Glomerular visceral epithelial cell (primary cell): ENCODE results near the gene LCN12.
"Not testable (repeated sequence)": the region's sequence is repeated elsewhere in the genome, so short reads cannot be mapped to it uniquely, and the experiment has no call there.

ENCODE experiments used
- DNase-seq: peaks from one replicate; pipeline ENCODE4 v3.0.0-alpha.2; 2016; ENCODE audit errors: extremely low spot score

LCN12 gene

DNA sequence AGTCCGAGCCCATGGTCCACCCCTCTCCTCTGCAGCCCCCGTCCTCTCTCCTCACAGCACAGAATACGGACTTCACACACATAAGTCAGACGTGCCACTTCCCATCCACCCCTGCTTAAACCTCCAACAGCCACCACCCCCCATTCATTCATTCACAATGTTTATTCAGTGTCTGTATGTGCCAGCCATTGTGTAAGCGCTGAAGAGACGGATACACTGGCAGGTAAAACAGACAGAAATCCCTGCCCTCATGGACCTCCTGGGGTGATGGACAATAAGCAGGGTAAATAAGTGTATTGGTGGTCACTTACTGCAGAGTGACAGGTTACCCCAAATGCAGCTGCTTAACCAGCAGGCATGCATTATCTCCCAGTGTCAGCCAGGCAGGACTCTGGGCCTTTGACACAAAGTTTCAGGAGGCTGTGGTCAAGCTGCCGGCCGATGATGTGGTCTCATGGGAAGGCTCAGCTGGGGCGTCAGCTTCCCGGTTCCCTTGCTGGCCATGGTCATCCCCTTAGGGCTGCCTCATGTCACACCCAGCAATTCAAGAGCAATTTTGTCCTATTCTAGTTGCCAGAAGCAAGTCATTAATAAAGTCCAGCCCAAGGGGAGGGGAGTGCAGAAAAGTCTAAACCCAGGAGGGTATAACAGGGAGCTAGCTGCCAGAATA, 38.3 kb downstream of the LCN12 start:
- DNase-seq, result no peak

DNA sequence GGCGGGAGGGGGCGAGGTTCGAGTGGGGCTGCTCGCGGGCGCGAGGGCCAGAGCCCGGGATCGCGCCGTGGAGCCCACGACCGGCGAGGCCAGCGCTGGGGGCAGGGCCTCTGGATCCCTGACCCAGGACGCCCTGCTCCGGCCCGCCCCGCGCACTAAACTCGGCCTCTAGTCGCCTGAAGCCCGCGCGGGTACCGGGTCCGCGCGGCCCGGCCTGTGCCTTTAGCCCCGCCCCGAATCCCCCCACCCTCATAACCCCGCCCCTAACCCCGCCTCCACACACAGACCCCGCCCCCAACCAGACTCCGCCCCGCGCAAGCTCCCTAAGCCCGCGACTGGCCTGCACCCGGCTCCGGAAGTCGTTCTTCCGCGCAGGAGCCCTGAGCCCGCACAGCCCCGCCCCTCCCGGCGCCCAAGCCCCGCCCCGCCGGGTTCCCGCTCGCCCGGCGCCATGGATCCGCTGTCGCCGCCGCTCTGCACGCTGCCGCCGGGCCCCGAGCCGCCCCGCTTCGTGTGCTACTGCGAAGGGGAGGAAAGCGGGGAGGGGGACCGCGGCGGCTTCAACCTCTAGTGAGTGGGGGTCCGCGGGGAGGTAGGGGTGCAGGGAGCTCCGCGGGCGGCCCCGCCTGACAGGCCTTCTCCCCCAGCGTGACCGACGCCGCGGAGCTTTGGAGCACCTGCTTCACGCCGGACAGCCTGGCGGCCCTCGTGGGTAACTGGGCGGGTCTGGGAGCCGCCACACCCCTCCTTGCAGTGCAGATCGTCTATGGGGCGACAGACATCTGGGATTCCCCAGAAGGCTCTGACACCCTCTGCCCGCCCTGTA, 40.1 kb downstream of the LCN12 start, which contains the start of gene PAXX:
Gene PAXX (plus strand): TSS at position 430 of the 826 bp plus-strand sequence. CDS start 22 bp downstream, at position 452.
- peak; percentile 94 for DNase-seq

DNA sequence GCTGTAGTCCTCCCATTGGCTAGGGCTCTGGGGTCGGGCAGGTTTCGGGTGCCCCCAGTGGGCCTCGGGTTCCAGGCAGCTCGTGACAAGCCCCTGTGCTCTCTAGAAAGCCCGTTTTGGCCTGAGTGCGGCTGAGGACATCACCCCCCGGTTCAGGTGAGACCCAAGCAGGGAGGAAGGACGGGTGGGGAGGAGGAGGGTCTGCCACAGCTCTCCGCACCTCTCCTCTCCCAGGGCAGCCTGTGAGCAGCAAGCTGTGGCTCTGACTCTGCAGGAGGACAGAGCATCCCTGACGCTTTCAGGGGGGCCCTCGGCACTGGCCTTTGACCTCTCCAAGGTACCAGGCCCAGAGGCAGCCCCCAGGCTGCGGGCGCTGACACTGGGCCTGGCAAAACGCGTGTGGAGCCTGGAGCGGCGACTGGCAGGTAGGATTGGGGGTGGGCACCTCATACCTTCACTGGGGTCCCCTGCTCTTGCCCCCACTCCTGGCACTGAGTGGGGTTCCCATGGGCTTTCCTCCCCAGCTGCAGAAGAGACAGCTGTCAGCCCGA, 40.8 kb downstream of the LCN12 start:
- DNase-seq, result no peak

DNA sequence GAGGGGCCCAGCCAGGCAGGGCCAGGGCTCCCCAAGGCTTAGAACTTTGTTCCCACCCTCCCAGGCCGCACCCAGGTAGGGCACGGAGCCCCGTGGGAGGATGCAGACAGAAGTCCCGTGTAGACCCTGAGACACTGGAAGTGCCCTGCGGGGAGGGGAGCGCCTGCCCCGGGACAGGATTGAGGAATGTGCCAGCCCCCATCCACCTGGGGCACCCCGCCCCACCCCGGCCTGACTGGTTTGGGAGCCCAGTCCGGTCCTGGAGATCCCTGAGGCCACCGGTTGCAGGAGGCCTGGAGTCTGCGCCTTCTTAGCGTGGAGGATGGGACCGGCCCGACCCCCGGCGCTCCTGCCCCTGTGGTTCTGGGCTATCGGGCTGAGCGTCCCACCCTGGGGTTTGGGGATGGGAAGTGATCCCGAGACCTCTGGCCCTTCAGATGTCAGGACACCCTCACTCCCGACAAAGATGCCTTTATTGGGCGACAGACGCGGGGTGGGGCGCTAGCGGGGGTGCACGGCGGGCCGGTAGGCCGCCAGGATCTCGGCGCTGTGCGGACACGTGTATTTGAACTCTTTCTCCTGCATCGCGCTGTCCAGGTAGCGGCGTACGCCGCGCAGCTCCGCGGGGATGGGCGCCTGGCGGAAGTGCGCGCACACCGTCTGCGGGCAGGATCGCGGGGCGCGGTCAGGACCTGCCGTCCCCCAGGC, 42.3 kb downstream of the LCN12 start:
- no peak for DNase-seq

DNA sequence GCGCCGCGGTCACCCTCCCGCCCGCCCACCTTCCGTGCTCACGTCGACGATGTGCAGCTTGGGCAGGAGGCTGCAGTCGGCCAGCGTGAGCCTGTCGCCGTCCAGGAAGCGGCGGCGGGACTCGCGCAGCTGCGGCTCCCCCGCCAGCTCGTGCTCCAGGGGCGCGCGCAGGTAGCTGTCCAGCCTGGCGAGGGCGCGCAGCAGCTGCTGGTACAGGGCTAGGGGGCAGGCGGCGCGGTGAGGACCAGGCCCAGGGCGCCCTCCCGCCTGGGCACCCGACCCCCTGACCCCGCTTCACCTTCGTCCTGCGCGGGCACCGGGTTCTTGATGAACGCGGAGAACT, 42.8 kb downstream of the LCN12 start:
- no peak for DNase-seq

DNA sequence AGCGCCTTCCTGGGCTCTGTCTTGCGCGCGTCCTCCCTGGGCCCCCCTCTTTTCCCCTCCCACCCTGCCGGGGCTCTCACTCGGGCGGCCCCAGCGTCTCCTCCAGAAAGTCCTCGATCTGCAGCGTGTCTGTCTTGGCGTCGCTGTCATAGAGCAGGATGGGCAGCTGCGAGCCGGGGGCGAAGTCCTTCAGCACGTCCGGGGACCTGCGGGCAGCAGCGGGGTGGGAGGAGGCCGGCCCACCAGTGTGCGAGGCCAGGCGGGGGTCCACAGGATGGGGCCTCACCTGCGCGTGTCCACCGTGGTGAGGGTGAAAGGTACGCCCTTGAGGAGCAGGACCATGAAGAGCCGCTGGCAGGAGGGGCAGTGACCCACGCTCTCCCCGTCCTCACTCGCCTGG, 43.3 kb downstream of the LCN12 start:
- DNase-seq, result no peak

DNA sequence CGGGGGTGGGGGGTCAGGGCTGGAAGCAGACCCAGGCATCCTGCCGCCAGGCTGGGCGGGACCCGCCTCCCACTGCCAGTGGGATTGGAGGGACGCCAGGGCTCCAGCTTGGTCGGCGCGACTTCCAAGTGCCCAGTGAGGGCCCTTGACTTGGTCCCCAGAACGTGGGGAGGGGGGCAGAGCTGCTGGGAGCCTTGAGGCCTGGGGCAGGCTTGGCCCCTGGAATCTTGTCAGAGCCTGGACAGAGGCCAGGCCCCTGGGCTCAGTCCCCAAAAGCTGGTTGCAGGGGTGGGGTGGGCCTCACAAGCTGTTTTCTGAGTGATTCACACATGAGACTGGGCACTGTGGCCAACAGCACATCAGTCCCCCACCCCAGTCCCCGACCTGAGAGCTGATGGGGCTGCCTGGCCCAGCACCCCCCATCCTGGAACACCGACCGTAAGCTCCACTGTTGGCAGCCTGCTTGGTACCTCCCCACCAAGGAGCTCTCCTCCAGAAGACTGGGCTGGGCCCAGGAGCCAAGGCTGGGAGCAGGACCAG, 43.8 kb downstream of the LCN12 start:
- DNase-seq, result no peak

DNA sequence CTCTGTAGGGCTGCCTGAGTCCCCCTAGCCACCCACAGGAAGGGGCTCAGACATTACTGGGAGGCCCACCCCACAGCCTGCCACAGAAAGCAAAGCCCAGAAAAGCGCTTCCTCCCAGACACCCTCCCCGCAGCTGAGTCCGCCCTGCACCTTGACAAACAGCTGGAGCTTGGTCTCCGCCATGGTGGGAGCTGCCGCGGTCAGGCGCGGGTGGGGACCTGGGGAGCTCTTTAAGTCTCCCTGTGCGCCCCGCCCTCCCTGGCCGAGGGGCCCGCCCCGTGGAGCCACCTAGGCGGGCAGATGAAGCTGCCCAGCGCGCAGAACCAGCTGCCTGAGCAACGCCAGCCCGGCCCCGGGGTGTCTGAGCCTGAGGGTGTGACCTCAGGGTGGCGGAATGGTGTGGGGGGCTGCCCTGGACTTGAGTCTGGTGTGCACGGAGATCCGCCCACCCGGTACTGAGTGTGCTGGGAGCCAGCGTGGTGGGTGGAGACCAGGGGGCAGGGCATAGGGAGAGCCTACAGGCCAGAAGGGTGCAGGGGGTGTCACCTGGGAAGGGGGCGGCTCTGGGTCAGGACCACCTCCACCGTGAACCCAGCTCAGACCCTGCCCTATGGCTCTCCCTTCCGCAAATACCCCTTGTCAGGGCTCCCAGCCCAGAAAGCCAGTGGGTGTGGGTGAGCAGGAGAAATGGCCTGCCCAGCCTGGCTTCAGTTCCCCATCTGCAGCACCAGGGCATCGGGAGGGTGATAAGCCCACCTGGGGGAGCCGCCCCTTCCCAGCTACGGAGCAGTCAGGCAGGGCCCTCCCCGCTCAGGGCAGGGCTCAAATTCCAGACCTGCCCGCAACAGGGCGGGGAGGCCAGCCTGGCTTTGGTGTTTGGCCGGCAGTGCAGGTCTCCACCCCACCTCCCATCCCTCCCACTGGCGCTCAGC, 44.6 kb downstream of the LCN12 start, which contains the start of gene CLIC3:
Gene CLIC3 (minus strand): TSS at position 208 of the 932 bp plus-strand sequence. CDS start 25 bp downstream, at position 183.
- DNase-seq, result no peak

DNA sequence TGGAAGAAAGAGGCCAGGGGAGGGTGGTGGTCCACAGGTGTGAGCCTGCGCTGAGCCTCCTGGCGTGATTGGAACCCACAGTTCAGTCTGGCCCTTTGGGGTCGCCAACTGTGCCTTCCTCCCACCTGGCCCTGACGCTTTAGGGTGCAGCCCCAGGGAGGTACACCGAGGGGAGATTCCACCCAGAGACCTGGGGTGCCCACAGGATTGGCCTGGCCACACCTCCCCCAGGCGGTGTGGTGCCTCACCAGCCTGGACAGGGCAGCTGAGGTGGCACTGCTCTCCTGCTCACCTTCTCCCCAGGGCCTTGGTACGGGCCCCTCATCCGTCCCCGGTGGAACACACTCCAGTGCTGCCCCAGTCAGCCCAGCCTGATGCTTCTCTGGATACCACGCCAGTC, 45.3 kb downstream of the LCN12 start:
- DNase-seq, result no peak

DNA sequence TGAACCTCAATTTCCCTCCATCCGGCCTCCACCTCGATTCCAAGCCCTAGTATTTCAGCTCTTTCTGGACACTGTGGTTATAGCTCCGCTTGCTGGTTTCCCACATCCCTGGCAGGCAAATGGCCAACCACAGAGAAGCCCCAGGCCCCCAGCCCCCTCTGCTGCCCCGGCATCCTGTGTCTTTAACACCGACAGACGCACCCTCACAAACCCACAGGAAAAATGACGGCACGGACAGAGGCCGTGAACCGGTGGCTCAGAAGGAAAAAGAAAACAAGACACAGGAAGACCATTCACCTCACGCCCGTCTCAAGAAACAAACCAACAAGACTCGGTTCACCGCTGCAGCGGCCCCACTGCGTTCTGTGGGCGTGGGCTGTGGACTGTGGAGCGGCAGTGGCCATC, 45.8 kb downstream of the LCN12 start:
- peak; percentile 52 for DNase-seq

DNA sequence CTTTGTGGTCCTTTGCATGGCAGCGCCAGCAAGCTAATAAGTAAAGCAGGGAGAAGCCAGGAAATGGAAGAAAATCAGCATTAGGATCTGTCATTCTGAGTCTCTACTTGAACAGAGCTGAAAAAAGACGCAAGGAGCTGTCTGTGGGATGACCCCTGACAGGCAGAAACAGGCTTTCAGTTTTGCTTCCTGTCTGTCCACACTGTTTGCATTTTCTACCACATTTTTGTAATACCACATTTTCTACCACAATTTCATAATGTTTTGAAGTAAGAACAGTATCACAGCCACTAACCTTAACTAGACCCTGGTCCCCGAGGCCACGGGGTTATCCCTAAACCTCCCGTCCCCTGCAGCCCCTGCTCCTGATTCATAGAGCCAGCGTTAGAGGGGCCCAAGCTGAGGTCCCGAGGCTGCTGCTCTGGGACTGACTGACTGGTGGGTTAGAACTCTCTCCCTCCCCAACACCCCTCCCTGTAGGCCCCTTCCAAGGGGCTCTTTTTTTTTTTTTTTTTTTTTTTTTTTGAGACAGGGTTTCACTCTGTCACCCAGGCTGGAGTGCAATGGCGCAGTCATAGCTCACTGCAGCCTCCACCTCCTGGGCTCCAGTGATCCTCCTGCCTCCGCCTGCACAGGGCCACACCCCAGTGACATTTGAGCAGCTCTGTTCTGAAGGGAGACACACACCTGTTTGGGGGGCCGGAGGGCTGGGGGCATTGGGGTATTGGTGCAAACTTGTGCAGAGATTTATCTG, 48.3 kb downstream of the LCN12 start:
- DNase-seq, result no peak

DNA sequence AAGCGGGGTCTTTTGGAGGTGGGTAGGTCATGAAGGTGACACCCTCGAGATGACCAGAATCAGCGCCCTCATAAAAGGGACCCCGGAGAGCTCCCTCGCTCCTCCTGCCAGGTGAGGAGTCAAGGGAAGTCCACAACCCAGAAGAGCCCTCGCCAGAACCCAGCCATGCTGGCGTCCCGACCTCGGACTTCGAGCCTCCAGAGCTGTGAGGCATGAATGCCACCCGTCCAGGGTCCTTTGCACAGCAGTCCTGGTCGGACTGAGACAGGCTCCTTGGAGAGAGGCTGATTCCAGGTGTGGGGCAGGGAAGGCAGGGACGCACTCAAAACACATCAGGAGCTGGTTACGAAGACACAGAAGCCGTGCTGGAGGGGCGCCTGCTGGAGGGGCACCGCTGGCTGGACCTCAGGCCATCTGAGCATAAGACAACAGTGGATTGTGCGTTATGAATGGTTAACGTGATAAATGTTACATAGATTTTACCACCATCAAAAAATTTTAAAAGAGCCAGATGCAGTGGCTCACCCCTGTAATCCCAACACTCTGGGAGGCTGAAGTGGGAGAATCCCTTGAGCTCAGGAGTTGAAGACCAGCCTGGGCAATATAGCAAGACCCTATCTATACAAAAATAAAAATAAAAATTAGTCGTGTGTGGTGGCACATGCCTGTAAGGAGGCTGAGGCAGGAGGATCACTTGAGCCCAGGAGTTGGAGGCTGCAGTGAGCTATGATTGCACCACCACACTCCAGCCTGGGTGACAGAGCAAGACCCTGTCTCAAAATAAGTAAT, 50.0 kb downstream of the LCN12 start:
- DNase-seq, result no peak

DNA sequence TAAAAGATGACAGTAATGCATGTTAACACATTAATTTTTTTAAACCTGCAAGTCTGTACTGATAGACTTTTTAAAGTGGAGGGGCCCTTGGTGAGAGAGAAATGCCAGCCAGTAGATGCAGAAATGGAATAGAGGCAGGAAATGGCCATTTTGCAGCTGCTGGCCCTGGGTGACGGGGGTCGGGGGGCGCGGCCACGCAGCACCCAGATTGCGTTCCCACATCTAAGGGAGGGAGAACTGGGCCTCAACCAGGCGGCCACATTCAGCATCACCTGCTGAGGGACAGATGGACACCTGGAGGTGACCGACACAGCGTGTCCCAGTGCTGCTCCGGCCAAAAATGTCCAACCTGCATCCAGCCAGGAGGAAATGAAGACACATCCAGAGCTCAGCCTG, 50.6 kb downstream of the LCN12 start:
- no peak for DNase-seq

DNA sequence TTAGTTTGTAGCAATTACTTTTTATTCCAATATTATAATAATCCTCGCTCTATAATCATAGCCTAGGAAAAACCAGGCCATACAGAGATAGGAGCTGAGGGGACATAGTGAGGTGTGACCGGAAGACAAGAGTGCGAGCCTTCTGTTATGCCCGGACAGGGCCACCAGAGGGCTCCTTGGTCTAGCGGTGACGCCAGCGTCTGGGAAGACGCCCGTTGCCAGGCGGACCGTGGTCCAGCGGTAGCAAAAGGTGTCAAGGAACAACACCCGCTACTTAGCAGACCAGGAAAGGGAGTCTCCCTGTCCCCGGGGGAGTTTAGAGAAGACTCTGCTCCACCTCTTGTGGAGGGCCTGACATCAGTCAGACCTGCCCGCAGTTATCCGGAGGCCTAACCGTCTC, 52.2 kb downstream of the LCN12 start:
- not testable (repeated sequence) for DNase-seq
